GM18508 (cell line): ENCODE results near the gene MYL7.

Experiments used
- ATAC-seq: cut with Tn5 transposase; IDR thresholded peaks from one replicate; pipeline ENCODE4 v1.9.1; 2021; ENCODE audit warnings: moderate number of reproducible peaks; ENCODE audit not compliant: insufficient read depth, unreplicated experiment

Gene MYL7

GRCh38 chr7:44116087-44116788, 24.9 kb downstream of the MYL7 start:
- no peak for ATAC-seq

- ATAC-seq = no peak
Measured at GRCh38 chr7:44114586-44115310, 26.4 kb downstream of the MYL7 start.

GRCh38 chr7:44113764-44114354, 27.3 kb downstream of the MYL7 start:
- no peak for ATAC-seq

GRCh38 chr7:44112997-44113763, 28.0 kb downstream of the MYL7 start:
- no peak for ATAC-seq

- ATAC-seq = no peak
Measured at GRCh38 chr7:44112231-44112996, 28.7 kb downstream of the MYL7 start.

DNA sequence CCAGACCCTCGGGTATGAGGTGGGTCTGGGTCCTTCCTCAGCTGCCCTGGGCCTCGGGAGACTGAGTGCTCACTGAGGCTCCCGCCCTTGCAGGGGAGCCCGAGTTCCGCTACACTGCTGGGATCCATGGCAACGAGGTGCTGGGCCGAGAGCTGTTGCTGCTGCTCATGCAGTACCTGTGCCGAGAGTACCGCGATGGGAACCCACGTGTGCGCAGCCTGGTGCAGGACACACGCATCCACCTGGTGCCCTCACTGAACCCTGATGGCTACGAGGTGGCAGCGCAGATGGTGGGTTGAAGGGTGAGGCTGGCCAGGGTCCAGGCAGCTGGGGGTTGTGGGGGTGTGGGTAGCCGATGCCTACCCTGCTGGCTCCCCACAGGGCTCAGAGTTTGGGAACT, 29.4 kb downstream of the MYL7 start:
- ATAC-seq = no peak

DNA sequence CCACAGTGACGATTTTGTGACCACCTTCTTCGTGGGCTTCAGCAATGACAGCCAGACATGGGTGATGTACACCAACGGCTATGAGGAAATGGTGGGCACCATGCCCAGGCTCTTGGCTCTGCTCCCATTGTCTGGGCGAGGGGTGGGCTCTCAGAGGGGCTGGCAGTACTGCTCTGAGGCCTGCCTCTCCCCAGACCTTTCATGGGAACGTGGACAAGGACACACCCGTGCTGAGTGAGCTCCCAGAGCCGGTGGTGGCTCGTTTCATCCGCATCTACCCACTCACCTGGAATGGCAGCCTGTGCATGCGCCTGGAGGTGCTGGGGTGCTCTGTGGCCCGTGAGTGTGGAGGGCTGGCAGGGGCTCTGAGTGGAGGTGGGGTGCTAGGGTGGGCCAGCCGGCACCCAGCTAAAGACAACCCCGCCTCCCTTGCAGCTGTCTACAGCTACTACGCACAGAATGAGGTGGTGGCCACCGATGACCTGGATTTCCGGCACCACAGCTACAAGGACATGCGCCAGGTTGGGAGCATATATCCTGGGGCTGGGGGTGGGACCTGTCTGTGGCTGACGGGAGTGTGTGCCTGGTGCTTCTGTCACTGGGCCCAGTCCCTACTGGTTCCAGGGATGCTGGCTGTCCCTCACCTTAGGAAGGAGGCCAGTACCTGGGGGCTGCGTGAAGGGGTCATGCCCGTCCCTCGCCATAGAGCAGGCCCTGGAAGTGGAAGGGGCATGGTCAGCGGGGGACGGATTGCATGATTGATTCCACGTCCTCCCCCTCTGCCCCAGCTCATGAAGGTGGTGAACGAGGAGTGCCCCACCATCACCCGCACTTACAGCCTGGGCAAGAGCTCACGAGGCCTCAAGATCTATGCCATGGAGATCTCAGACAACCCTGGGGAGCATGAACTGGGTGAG, 30.2 kb downstream of the MYL7 start:
- no peak for ATAC-seq

DNA sequence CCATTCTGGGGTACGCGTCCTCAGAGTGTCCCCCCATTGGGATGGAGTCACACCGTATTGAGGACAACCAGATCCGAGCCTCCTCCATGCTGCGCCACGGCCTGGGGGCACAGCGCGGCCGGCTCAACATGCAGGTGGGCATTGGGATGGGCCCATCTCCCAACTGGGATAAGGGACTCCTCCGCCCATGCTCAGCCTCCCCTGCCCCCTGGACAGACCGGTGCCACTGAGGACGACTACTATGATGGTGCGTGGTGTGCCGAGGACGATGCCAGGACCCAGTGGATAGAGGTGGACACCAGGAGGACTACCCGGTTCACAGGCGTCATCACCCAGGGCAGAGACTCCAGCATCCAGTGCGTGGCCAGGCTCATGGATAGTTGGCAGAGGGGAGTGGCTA, 31.1 kb downstream of the MYL7 start:
- no peak for ATAC-seq

- ATAC-seq = no peak
Measured at GRCh38 chr7:44108768-44109750, 32.1 kb downstream of the MYL7 start.

GRCh38 chr7:44107961-44108767, 33.0 kb downstream of the MYL7 start:
- ATAC-seq = no peak

- no peak for ATAC-seq
Measured at GRCh38 chr7:44107116-44107960, 33.8 kb downstream of the MYL7 start.

DNA sequence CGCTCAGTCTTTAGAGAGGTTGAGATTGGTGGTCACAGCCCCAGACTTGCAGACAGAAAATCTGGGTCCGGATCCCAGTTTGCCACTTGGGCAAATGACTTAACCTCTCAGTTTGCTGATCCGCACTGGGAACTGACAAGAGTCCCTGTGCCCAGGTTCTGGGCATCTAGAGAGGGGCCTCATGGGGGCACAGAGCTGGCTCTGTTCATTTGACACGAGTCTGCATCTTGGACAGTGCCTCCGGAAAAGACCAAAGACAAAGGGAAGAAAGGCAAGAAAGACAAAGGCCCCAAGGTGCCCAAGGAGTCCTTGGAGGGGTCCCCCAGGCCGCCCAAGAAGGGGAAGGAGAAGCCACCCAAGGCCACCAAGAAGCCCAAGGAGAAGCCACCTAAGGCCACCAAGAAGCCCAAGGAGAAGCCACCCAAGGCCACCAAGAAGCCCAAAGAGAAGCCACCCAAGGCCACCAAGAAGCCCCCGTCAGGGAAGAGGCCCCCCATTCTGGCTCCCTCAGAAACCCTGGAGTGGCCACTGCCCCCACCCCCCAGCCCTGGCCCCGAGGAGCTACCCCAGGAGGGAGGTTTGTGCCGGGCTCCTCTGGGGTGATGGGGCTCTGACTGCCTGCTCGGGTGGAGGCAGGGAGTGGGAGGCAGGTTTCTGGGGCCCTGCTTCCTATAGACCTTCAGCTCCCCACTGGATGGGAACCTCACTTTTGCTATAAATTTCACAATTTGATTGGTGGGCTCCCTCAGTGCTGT, 34.6 kb downstream of the MYL7 start:
- ATAC-seq = no peak

DNA sequence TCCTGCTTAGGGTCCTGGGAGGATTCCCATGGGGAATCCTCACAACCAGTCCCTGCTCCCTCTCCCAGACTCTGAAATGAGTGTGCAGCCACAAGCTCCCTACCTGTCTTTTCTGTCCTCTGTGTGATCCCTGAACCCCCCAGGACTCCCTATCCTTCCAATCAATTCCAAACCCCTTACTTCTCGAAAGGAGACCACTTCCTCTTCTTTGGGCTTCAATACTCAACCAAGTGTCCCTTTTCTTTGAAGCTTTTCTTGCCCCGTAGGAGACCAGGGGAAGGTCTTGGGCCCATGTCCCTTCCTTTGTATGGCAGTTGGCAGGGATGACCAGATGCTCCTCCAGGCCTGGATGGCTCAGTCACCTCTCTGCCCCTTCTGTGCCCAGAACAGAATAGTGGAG, 35.3 kb downstream of the MYL7 start:
- ATAC-seq = no peak

GRCh38 chr7:44104860-44105771, 36.0 kb downstream of the MYL7 start:
- no peak for ATAC-seq
